Activated naive CD8-positive, alpha-beta T cell treated with anti-CD3 and anti-CD28 coated beads for 36 hours (primary cell): Measurements from ENCODE around the gene TVP23C. TPM values are rescaled to one million over a fixed set of nuclear protein-coding genes. Genes with fewer than 3 reads are reported as not detected.
"Not testable (repeated sequence)": the region's sequence is repeated elsewhere in the genome, so short reads cannot be mapped to it uniquely, and the experiment has no call there.

Experiments used
- DNase-seq: peaks from one replicate; pipeline ENCODE4 v3.0.0; 2021
- H3K27ac Mint-ChIP-seq: one replicate; pipeline ENCODE4 v1.8.0; 2022; ENCODE audit warnings: mild to moderate bottlenecking, moderate library complexity, mixed read lengths
- H3K27me3 Mint-ChIP-seq: one replicate; pipeline ENCODE4 v1.8.0; 2022; ENCODE audit warnings: mild to moderate bottlenecking, mixed read lengths
- H3K36me3 Mint-ChIP-seq: one replicate; pipeline ENCODE4 v1.8.0; 2021; ENCODE audit warnings: mild to moderate bottlenecking, mixed read lengths
- H3K4me1 Mint-ChIP-seq: one replicate; pipeline ENCODE4 v1.8.0; 2021; ENCODE audit warnings: mixed read lengths
- H3K4me3 Mint-ChIP-seq: one replicate; pipeline ENCODE4 v1.8.0; 2022; ENCODE audit warnings: mild to moderate bottlenecking, moderate library complexity, mixed read lengths
- H3K9me3 Mint-ChIP-seq: one replicate; pipeline ENCODE4 v1.8.0; 2022; ENCODE audit warnings: mixed read lengths
- total RNA-seq, 2 experiments: library from RNA; stranded (reverse); gene quantifications; one replicate each; pipeline ENCODE4 v1.2.3, GENCODE V29; 2021

TVP23C gene
- total RNA-seq, 2 experiments from 2014 or later, result 9.2 to 10.2 TPM

DNA sequence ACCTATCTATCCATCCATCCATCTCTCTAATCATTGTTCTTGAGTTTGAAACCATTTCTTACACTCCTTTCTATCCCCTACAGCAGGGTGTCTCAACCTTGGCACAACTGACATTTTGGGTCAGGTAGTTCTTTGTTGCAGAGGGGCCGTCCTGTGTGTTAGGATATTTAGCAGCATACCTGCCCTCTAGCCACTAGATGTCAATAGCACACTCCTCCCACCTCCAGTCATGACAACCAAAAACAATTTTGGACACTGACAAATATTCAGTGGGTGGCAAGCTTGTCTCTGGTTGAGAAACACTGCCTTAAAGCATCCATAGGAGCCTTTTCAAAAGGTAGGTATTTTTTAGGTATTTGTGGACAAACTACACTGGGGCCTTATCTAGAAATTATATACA is 10.4 kb downstream of the TVP23C start:
- not testable (repeated sequence) for H3K27ac Mint-ChIP-seq, DNase-seq, H3K9me3 Mint-ChIP-seq, H3K27me3 Mint-ChIP-seq, H3K4me1 Mint-ChIP-seq, H3K36me3 Mint-ChIP-seq, H3K4me3 Mint-ChIP-seq

DNA sequence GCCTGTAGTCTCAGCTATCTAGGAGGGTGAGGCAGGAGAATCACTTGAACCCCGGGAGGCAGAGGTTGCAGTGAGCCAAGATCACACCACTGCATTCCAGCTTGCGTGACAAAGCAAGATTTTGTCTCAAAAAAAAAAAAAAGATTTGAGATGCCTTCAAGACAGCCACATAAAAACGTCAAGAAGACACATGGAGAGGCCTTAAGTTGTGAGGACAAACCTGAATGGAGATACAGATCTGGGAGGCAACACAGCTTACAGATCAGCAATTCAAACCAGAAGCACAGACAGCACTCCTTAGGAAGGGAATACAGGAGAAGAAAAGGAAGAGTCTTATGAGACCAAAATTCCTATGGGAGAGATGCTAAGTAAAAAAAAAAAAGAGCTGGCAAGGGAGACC is 13.7 kb downstream of the TVP23C start:
- DNase-seq, H3K4me1 Mint-ChIP-seq, H3K36me3 Mint-ChIP-seq, H3K9me3 Mint-ChIP-seq, H3K4me3 Mint-ChIP-seq, H3K27ac Mint-ChIP-seq, H3K27me3 Mint-ChIP-seq: not testable (repeated sequence)

DNA sequence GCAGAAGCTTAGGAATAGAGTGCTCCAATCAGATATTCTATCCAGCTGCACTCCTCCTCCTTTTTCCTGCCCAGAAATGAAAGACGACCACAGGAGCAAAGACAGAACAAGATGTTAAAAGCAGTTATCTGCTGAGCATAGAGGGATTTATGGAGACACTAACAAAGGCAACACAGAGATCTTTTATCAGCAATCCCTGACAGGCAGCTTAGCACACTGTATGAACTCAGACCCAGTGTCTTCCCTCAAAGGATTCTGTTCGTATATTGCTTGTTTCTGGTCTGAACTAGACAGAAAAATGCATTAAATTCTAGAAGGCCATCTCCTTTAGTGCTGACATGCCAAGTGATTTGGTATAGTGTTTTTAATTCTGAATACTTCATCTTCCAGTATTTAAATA is 16.7 kb downstream of the TVP23C start:
- not testable (repeated sequence) for H3K27me3 Mint-ChIP-seq, DNase-seq, H3K27ac Mint-ChIP-seq, H3K9me3 Mint-ChIP-seq, H3K4me3 Mint-ChIP-seq, H3K4me1 Mint-ChIP-seq
- peaks cover 11% of the 10 kb centered on the region for H3K36me3 Mint-ChIP-seq

DNA sequence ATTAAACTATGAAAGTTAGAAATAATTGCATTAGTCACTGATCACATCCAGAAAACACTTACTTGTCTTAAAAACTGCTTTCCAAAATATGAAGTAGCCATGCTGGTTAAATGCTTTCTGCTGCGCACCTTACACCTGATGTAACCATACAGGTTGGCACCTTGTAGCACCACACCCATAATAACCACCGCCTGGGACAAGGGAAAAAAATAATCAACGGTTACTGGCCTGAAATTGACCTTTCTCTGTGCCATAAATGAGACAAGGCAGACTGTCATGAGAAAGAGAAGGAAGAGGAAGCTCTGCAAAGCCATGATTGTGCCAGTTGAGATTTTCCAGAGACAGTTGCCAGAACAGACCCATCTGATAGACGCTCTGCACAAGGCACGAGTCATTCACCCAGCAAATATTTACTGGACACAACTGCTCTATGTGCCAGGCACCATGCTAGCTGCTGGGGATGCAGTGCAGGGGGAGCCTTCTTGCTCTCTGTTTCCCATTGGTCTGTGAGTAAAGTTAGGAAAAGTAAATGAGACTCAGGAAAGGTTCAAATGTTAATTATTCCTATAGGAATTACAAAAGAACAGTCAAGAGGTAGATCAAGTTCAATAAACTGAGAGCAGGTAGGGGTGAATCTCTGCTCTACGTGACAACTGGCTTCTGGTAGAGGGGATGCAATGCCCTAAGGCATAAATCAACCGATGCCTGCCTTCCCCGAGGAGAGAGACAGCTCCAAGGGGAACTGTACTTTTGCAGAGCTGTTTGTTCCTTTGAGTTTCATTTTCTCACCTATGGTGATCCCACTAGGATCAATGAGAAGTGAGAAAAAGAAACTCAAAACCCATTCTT is 22.7 kb downstream of the TVP23C start:
- H3K36me3 Mint-ChIP-seq, result peaks cover 15% of the 10 kb centered on the region
- not testable (repeated sequence) for H3K4me3 Mint-ChIP-seq, H3K4me1 Mint-ChIP-seq, DNase-seq, H3K27ac Mint-ChIP-seq, H3K9me3 Mint-ChIP-seq, H3K27me3 Mint-ChIP-seq

DNA sequence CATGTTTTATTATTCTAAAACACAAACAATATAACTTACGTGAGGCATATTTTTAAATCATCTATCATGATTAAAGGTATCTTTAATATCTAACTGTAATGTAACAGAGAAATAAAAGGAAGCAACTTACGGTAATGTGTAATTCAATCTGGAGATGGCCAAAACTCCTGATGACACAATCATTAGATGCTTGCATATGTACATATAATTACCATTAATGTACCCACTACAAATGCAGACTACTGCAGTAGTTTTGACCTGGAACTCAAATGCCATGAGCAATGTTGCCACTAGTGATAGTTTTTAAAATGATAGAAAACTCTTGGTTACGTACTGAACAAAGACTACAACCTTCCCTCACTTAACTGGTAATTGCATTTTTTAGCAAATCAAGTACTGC is 30.2 kb downstream of the TVP23C start:
- H3K9me3 Mint-ChIP-seq, result not testable (repeated sequence)

DNA sequence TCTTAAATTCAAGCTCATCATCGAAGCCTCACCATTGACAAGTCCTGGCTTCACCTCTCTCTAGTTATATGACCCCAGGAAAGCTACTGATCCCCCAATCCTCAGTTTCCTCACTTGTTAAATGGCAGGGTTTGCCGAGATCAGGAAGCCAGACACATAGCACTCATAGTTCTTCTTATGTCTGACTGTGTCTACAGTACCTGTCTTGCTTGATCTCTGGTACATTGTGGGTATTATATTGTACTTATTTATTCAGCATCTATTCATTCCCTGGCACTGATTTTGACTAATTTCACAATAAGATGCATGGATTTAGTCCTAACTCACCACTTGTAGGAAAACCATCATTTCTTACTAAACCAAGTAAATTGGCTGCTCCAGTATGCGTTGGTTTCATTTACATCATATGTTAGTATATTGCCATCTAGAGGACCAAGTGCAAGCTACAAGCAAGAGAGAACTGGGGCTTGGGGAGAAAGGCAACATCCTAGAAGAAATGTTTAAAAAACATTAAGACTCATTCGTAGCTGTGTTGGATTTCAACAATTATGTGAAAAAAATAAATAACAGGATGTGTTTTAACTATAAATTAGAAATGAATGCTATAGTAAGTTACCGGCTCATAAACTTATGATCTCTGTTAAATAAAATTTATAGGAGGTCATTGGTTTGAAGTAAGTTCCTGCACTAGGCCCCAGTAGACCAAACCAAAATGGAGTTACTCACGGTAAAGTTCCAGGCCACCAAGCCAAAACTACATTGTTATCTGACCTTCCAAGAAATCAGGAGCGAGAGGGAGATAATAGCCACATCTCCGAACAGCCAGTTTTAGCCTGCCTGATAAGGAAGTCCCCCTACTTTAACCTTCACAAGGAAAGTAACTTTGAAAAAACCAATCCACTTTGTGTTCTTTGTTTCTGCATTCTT is 36.7 kb downstream of the TVP23C start:
- H3K9me3 Mint-ChIP-seq, DNase-seq, H3K4me1 Mint-ChIP-seq: not testable (repeated sequence)

More for the DNA sequence above, 30.2 kb downstream of the TVP23C start:
- H3K27me3 Mint-ChIP-seq, DNase-seq, H3K4me1 Mint-ChIP-seq, H3K4me3 Mint-ChIP-seq, H3K36me3 Mint-ChIP-seq, H3K27ac Mint-ChIP-seq: not testable (repeated sequence)

DNA sequence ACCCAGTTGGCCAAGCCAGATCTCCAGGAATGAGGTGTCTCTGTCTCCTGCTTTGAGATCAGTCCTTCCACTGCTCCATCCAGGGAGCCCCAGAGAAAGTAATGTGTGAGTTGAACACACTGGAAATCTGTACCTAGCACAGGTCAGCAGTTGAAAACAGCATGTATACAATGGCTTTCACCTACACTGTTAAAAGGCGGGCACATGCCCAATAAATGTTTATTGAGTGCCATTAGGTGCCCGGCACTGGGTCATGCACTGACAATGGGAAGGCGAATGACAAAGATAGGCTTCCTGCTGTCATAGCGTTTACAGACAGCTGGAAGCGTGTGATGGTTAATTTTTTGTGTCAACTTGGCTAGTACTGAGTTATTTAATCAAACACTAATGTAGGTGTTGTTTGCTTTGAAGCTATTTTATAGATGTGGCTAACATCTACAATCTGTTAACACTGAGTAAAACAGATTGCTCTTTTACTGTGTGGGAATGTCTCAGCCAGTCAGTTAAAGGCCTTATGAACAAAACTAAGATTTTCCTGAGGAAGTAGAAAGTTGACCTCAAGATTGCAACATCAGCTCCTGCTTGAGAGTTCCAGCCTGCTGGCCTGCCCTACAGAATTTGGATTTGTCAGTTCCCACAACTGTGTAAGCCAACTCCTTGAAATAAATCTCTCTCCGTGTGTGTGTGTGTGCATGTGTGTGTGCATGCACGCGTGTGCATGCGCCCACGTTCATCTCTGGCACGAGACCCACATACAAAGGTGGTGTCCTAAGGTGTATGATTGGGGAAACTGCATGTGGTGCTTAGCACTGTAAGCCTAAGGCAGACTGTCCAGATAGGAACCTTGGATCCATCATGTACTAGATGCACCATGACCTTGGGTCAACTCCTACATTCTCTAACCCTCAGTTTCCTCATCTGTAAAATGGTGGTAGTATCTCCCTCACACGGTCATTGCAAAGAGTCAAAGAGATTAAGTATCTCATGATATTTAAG is 38.0 kb downstream of the TVP23C start:
- peak overlapping the region; percentile 8 for H3K27ac Mint-ChIP-seq
- H3K27me3 Mint-ChIP-seq, DNase-seq, H3K4me1 Mint-ChIP-seq, H3K9me3 Mint-ChIP-seq, H3K4me3 Mint-ChIP-seq, H3K36me3 Mint-ChIP-seq: not testable (repeated sequence)

More for the DNA sequence above, 36.7 kb downstream of the TVP23C start:
- H3K27me3 Mint-ChIP-seq, H3K27ac Mint-ChIP-seq, H3K36me3 Mint-ChIP-seq, H3K4me3 Mint-ChIP-seq: not testable (repeated sequence)

DNA sequence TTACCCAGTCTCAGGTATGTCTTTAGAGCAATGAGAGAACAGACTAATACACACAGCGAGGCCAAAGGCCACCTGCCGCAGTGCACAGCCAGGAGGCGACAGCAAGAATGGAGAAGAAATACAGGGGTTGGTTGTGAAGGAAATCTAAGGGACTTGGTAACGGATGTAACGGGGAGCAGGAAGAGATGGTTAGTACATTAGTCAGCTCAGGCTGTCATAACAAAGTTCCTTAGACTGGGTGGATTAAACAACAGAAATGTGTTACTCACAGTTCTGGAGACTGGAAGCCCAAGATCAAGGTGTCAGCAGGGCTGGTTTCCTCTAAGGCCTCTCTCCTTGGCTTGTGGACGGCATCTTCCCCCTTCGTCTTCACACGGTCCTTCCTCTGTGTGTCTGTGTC is 47.1 kb downstream of the TVP23C start:
- no peak overlapping the region for H3K4me3 Mint-ChIP-seq
- no peaks in the 10 kb centered on the region for H3K9me3 Mint-ChIP-seq
- no peaks in the 10 kb centered on the region for H3K27me3 Mint-ChIP-seq
- H3K36me3 Mint-ChIP-seq, result peaks cover 5% of the 10 kb centered on the region
- no peak overlapping the region for H3K27ac Mint-ChIP-seq
- DNase-seq, result no peak
- no peaks in the 10 kb centered on the region for H3K4me1 Mint-ChIP-seq

DNA sequence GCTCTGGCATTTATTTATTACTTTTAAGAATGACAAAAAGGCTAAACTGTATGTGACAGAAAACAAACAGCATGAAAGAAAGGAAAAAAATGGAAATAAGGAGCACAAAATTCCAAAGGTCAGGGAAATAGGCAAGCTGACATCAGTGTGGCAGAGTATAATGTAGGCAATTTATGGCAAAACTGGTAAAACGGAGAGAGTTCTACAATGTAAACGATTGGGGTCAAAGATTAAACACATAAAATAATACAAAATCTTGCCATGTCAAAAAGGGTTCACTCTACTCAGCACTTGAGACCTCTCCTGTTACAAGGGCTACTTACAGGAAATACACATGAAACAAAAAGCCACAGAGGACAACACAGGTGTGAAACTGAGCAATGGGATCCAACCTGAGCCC is 48.8 kb downstream of the TVP23C start:
- DNase-seq, result no peak
- Mint-ChIP-seq H3K4me3 (no peak overlapping the region), H3K9me3 (no peaks in the 10 kb centered on the region), H3K27me3 (no peaks in the 10 kb centered on the region), H3K4me1 (no peaks in the 10 kb centered on the region), H3K27ac (no peak overlapping the region), H3K36me3 (peaks cover 7% of the 10 kb centered on the region)

DNA sequence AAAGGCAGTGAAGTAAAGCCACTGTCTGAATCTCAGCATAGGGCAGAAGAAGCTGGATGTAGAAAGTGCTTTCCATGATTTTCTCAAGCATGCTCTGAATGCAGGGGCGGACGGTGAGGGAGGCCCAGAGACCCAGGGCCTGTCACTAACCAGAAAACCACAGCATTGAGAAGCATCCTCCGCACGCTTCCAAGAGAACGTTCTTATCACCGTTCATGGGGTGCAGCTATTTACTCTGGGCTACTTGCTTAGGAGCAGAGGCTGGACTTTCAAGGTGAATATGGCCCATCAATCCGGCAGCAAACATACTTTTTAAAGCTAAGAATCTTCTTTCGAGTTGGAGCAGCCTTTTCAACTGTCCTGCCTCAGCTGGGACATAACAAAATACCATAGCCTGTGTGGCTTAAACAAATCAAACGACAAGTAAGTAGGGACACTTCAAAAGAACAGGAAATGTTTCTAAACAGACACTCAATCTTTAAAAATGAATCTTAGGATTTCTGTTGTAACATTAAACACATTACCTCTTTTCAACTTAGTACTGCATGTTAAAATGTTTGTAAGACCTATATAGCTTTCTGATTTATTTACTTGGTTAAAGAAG is 49.3 kb downstream of the TVP23C start:
- H3K9me3 Mint-ChIP-seq, result no peaks in the 10 kb centered on the region
- H3K36me3 Mint-ChIP-seq, result peaks cover 7% of the 10 kb centered on the region
- no peak overlapping the region for H3K27ac Mint-ChIP-seq
- no peak for DNase-seq
- H3K4me3 Mint-ChIP-seq, result no peak overlapping the region
- H3K27me3 Mint-ChIP-seq, result no peaks in the 10 kb centered on the region
- no peaks in the 10 kb centered on the region for H3K4me1 Mint-ChIP-seq

DNA sequence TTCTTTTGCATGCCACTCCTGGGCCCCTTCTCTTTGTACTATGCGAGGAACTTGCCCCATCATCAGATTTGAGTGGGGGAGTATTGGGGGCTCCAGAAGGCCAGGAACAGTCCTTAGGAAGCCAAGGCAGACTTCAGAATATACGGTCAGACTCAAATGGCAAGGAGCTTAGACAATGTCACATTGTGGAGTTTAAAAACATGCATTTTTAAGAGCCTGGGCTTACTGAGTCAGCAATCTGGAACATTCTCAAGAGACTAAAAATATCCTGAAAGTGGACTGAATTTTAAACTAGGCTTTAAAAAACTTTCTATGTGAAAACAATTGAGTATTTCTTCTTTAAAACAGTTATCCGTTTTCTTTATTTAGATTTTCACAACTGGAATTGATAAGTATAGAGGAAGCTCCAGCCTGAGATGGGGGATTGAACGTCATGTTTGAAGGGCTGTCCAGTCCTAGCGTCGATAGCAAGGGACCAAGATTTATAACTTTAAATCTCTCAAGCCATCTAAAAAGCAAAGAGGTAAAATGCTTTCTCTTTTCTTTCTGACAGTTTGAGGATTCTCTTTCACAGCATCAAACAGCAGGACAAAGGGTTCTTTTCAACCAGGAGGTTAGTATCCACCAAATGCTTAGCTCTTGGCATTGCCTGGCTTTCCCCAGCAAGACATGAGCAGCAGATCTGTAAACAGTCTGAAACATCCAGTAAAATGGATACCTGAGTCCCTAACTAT is 50.1 kb downstream of the TVP23C start:
- H3K27ac Mint-ChIP-seq, result no peak overlapping the region

DNA sequence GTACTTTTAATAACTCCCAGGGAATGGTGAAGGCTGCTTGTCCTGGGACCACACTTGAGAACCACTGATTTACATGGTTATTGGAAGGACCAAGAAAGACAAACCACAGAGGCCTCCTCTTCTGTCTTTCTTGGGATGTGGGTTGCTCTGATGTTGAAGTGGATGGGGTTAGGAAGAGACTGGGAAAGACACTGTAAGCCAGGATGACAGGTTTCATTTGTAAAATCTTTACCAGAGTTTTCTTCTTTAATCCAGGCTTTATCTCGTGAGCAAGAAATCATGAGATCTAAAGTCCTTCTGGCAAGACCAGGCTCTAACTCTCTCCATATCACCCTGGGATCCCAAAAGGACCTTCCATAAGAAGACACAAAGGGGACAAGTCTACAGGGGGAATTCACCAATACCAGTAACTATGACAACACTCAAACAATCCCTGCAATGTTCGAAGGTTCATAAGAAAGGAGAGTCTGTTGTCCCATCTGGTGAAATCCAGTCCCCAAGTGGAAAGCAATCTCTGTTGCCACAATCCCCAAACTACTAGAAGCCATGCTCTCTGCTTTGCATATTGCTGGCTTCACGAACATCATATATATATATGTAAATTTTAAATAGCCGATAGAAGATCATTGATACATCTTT is 51.1 kb downstream of the TVP23C start:
- no peak overlapping the region for H3K4me3 Mint-ChIP-seq
- no peaks in the 10 kb centered on the region for H3K9me3 Mint-ChIP-seq
- H3K36me3 Mint-ChIP-seq, result peaks cover 7% of the 10 kb centered on the region
- H3K27ac Mint-ChIP-seq, result no peak overlapping the region
- no peak for DNase-seq
- no peaks in the 10 kb centered on the region for H3K4me1 Mint-ChIP-seq
- H3K27me3 Mint-ChIP-seq, result no peaks in the 10 kb centered on the region

More for the DNA sequence above, 50.1 kb downstream of the TVP23C start:
- no peak for DNase-seq
- Mint-ChIP-seq H3K36me3 (peaks cover 7% of the 10 kb centered on the region), H3K27me3 (no peaks in the 10 kb centered on the region), H3K9me3 (no peaks in the 10 kb centered on the region), H3K4me3 (no peak overlapping the region), H3K4me1 (no peaks in the 10 kb centered on the region)

DNA sequence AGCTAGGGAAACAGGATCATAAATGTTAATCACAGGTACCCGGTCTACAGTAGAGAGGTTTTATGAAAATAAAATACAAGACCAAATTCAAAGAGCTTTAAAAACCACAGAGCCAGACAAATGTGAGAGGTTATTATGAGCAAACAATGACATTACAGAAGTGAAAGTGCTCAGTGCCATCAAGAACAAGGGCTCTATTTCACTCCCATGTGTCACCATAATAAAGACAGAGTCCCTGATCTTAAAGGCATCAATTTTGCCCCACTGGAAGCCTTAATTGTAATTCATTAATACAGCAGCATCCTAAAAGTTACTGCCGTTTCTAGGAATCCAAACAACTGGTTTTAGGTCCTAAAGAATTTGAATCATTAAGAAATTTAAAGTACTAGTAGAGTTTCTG is 52.1 kb downstream of the TVP23C start:
- Mint-ChIP-seq H3K9me3 (no peaks in the 10 kb centered on the region), H3K27me3 (no peaks in the 10 kb centered on the region), H3K4me3 (no peak overlapping the region), H3K36me3 (peaks cover 14% of the 10 kb centered on the region), H3K4me1 (no peaks in the 10 kb centered on the region), H3K27ac (no peak overlapping the region)
- DNase-seq, result no peak
